Fibroblast of lung (primary cell): ENCODE measurements around the gene SLC6A8. TPM values are rescaled to one million over a fixed set of nuclear protein-coding genes. Genes with fewer than 3 reads are reported as not detected.
A peak's percentile ranks its signal among the peaks of the same experiment; 100 is the strongest.

Experiments
- DNase-seq, 2 donors: peaks; one replicate each; pipeline versions ENCODE4 v3.0.0 to v3.0.0-alpha.2; 2010; ENCODE audit warnings: low read depth in 2 of 2
- H2AFZ ChIP-seq: 2 replicates; pipeline ENCODE4 v1.5.1; 2012; ENCODE audit warnings: low read length, control low read depth, inconsistent platforms
- H3K27ac ChIP-seq: 2 replicates; pipeline ENCODE4 v1.5.1; 2011; ENCODE audit warnings: low read length, control low read depth; ENCODE audit not compliant: insufficient read depth
- H3K27me3 ChIP-seq: 2 replicates; pipeline ENCODE4 v1.5.1; 2011; ENCODE audit warnings: mild to moderate bottlenecking, low read length; ENCODE audit not compliant: control insufficient read depth, insufficient read depth
- H3K36me3 ChIP-seq: 2 replicates; pipeline ENCODE4 v1.5.1; 2011; ENCODE audit warnings: low read length; ENCODE audit not compliant: control insufficient read depth, insufficient read depth
- H3K4me1 ChIP-seq: 2 replicates; pipeline ENCODE4 v1.5.1; 2011; ENCODE audit warnings: low read length; ENCODE audit not compliant: control insufficient read depth, insufficient read depth; ENCODE audit errors: extremely low read depth
- H3K4me2 ChIP-seq: 2 replicates; pipeline ENCODE4 v1.5.1; 2011; ENCODE audit warnings: low read length, control low read depth; ENCODE audit not compliant: insufficient read depth; ENCODE audit errors: extremely low read depth
- H3K4me3 ChIP-seq, 4 experiments: fragments of 200-600 bp in 1 of 4; sonication (generic) in 1 of 4; replicated peaks in 1 of 4; 2 replicates each; pipeline ENCODE4 v1.5.1; 2011 to 2016; ENCODE audit warnings: low read length in 4 of 4, low read depth in 3 of 4, mild to moderate bottlenecking in 3 of 4, control low read depth in 2 of 4, inconsistent platforms in 1 of 4, mixed read lengths in 1 of 4; ENCODE audit not compliant: insufficient read depth in 1 of 4; ENCODE audit errors: control extremely low read depth in 1 of 4
- H3K79me2 ChIP-seq: 2 replicates; pipeline ENCODE4 v1.5.1; 2012; ENCODE audit warnings: mild to moderate bottlenecking, low read length, inconsistent platforms; ENCODE audit not compliant: control insufficient read depth, insufficient read depth
- H3K9ac ChIP-seq: 2 replicates; pipeline ENCODE4 v1.5.1; 2011; ENCODE audit warnings: mild to moderate bottlenecking, low read length, control low read depth; ENCODE audit not compliant: insufficient read depth
- H3K9me3 ChIP-seq: 2 replicates; pipeline ENCODE4 v1.5.1; 2012; ENCODE audit warnings: low read depth, low read length; ENCODE audit not compliant: control insufficient read depth, insufficient read depth
- H4K20me1 ChIP-seq: 2 replicates; pipeline ENCODE4 v1.5.1; 2011; ENCODE audit warnings: low read length; ENCODE audit not compliant: control insufficient read depth, insufficient read depth; ENCODE audit errors: extremely low read depth
- EZH2 ChIP-seq: IDR thresholded peaks from 2 replicates; pipeline ENCODE4 v1.5.1; 2012; ENCODE audit warnings: low read length, control low read depth, mild to moderate bottlenecking; ENCODE audit errors: missing control alignments
- polyA plus RNA-seq, 2 donors: library from polyadenylated mRNA; depleted of rRNA in 1 of 2; stranded (reverse) in 1 of 2; unstranded in 1 of 2; fragments of >200 nt; gene quantifications; 2 replicates each; pipeline ENCODE4 v1.2.1, GENCODE V29; 2011 to 2012; ENCODE audit warnings: missing spikeins in 1 of 2
- total RNA-seq: library from RNA; depleted of rRNA; stranded (reverse); fragments of >200 nt; gene quantifications from 2 replicates; pipeline ENCODE4 v1.2.1, GENCODE V29; 2014
- TF ChIP-seq, protein P1 (sequence below), 2 donors: IDR thresholded peaks in 1 of 2; conservative IDR thresholded peaks in 1 of 2; 1 replicate in 1 of 2; 2 replicates in 1 of 2; pipeline ENCODE4 v1.5.1; 2011 to 2012; ENCODE audit warnings: low read length in 2 of 2, control low read depth in 1 of 2, inconsistent platforms in 1 of 2, low read depth in 1 of 2, mild to moderate bottlenecking in 1 of 2

The SLC6A8 gene
- total and polyA plus RNA-seq, 2 donors (not counting 1 experiment from before 2014, with no cell fraction given) = 7.7 to 11.1 TPM

- no peak for DNase-seq
- Histone ChIP-seq H3K9me3 (no peaks in the 10 kb centered on the region), H4K20me1 (no peaks in the 10 kb centered on the region), H2AFZ (no peak overlapping the region), H3K4me3 (no peak overlapping the region), H3K27ac (no peak overlapping the region), H3K36me3 (no peaks in the 10 kb centered on the region), H3K27me3 (peaks cover 19% of the 10 kb centered on the region), H3K79me2 (no peaks in the 10 kb centered on the region), H3K4me1 (no peaks in the 10 kb centered on the region), H3K4me2 (no peak overlapping the region), H3K9ac (no peak overlapping the region)
- TF ChIP-seq, protein P1, sequence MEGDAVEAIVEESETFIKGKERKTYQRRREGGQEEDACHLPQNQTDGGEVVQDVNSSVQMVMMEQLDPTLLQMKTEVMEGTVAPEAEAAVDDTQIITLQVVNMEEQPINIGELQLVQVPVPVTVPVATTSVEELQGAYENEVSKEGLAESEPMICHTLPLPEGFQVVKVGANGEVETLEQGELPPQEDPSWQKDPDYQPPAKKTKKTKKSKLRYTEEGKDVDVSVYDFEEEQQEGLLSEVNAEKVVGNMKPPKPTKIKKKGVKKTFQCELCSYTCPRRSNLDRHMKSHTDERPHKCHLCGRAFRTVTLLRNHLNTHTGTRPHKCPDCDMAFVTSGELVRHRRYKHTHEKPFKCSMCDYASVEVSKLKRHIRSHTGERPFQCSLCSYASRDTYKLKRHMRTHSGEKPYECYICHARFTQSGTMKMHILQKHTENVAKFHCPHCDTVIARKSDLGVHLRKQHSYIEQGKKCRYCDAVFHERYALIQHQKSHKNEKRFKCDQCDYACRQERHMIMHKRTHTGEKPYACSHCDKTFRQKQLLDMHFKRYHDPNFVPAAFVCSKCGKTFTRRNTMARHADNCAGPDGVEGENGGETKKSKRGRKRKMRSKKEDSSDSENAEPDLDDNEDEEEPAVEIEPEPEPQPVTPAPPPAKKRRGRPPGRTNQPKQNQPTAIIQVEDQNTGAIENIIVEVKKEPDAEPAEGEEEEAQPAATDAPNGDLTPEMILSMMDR (conservative IDR thresholded peaks at IDR 0.05 in 1 of 2, IDR thresholded peaks at IDR 0.05 in 1 of 2; ENCODE audit: low read depth in 1 of 2, low read length in 2 of 2) = no peak
- TF ChIP-seq EZH2 = peak; percentile 59
These were observed 44.9 kb upstream of the SLC6A8 start for GRCh38 chrX:153642655-153643430.

- no peaks in the 10 kb centered on the region for H3K4me1 ChIP-seq
- H3K4me3 ChIP-seq = peak overlapping the region in 1 of 4 experiments; percentile 7
- H3K27me3 ChIP-seq = peaks cover 19% of the 10 kb centered on the region
- no peak for DNase-seq
- H3K79me2 ChIP-seq = no peaks in the 10 kb centered on the region
- H2AFZ ChIP-seq = no peak overlapping the region
- H3K27ac ChIP-seq = no peak overlapping the region
- no peaks in the 10 kb centered on the region for H4K20me1 ChIP-seq
- H3K36me3 ChIP-seq = no peaks in the 10 kb centered on the region
- no peak overlapping the region for H3K9ac ChIP-seq
- no peak overlapping the region for H3K4me2 ChIP-seq
- no peaks in the 10 kb centered on the region for H3K9me3 ChIP-seq
- no peak for TF ChIP-seq EZH2
- TF ChIP-seq, protein P1 (conservative IDR thresholded peaks at IDR 0.05 in 1 of 2, IDR thresholded peaks at IDR 0.05 in 1 of 2; ENCODE audit: low read depth in 1 of 2, low read length in 2 of 2) = no peak
These were observed 44.0 kb upstream of the SLC6A8 start for GRCh38 chrX:153643431-153644351.
